Dermis microvascular lymphatic vessel endothelial cell (primary cell): ENCODE results near the gene APOA5. TPM values are rescaled to one million over a fixed set of nuclear protein-coding genes. Genes with fewer than 3 reads are reported as not detected.
"Not testable (repeated sequence)": the region's sequence is repeated elsewhere in the genome, so short reads cannot be mapped to it uniquely, and the experiment has no call there.

Source experiments
- DNase-seq, 2 donors: peaks; one replicate each; pipeline versions ENCODE4 v3.0.0 to v3.0.0-alpha.2; 2010; ENCODE audit warnings: low read depth in 2 of 2
- total RNA-seq: library from RNA; depleted of rRNA; stranded (reverse); fragments of >200 nt; gene quantifications from 2 replicates; pipeline ENCODE4 v1.2.1, GENCODE V29; 2014

The APOA5 gene
- total RNA-seq, 1 donor from 2014 or later, result not detected

DNA sequence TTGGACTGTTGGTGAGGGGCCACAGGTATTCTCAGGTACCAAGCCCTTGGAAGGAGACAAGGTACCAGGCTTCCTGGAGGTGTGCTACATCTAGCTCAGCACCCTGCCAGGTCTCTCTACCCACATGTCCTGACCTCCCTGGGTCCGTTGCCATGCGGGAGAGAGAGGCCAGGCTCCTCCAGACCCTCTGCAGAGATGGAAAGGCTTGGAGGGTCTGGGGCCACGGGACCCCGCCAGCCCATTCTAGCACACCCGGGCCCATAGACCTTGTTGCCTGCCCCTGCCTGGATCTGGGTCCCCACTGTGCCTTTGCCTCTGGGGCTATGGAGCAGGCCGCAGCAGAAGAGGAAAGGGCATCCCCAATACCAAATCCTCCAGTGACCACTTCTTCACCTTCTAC is 35.8 kb upstream of the APOA5 start:
- DNase-seq, result no peak

DNA sequence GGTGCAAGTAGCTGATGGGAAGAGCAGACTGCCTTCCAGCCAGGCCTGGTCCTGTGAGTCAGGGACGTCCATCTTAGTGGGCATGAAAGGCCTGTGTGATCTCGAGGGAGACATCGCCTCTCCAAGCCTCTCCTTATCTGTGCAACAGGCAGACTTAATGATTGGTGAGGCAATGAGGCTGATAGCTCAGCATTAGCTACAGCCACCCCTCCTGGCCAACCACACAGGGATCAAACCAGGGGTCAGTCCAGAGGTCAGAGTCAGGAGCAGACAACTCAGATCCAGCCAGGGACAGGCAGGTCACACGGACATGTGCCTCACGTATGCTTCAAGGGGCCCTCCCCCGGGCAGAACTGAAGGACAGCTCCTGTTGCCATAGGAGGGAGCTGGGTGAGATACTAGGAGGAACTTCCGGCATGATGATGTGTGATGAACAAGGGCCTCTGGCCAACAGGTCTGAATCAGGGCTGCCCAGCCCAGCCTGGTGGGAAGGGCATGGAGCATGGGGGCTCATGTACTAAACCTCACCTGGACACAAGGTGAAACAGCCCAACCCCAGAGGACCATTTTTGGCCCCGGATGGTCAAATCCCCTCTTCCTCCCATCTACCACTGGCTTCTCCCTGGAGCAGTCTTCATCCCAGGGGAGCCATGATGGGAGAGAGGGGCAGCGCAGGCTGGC is 35.2 kb upstream of the APOA5 start:
- DNase-seq, result no peak

DNA sequence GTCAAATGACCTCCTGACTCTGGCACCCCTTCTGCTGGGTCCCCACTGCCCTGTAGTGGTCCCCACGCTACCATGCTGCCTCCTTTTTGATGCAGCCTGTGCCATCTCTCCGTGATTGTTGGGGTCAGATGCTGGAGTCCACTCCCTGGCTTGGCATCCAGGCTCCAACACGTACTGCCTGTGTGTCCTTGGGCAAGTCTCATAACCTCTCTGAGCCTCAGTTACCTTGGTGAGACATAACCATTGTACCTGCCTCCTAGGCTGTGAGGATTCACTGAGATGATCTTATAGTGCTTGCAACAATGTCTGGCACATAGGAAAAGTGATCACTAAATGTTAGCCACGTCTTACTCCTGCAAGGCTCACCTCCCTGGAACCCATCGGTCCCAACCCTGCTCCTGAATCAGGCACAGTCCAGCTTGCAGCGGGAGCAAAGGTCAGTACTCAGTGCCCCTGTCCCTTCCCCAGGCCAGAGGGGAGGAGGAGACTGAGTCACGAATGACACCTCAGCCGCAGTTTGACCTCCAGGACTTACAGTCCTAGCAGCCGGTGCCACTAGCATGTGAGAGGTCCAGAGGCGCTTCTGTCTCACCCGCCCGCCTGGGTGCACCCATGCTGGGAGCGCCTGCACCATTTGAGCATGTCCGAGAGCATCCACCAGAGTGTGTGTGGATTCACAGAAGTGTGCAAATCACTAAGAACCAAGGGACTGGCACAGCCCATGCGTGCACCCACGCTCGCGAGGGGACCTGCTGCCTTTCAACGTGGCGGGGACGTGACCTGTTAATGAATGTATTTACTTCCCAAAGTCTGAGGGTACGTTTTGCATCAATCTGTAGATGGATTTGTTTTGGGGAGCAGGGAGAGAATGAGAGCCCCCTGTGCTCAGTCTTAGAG is 34.4 kb upstream of the APOA5 start:
- no peak for DNase-seq

DNA sequence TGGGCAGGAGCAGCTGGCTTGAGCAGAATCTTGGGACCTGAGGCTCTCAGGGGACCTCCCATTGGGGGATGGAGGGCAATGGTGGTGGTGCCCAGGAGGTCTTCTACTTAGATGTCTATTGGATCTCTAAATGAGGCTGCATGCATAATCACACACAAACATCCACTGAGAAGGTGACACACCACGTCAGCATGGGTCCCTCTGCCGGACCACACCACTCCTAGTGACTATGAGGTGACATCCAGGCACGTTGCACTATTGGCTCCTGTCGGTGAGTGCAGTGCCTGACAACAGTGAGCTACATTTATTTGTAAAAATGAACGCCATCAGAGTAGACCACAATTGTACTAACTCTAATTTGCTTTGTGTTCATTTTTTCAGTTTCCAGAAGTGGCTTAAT is 33.8 kb upstream of the APOA5 start:
- no peak for DNase-seq

DNA sequence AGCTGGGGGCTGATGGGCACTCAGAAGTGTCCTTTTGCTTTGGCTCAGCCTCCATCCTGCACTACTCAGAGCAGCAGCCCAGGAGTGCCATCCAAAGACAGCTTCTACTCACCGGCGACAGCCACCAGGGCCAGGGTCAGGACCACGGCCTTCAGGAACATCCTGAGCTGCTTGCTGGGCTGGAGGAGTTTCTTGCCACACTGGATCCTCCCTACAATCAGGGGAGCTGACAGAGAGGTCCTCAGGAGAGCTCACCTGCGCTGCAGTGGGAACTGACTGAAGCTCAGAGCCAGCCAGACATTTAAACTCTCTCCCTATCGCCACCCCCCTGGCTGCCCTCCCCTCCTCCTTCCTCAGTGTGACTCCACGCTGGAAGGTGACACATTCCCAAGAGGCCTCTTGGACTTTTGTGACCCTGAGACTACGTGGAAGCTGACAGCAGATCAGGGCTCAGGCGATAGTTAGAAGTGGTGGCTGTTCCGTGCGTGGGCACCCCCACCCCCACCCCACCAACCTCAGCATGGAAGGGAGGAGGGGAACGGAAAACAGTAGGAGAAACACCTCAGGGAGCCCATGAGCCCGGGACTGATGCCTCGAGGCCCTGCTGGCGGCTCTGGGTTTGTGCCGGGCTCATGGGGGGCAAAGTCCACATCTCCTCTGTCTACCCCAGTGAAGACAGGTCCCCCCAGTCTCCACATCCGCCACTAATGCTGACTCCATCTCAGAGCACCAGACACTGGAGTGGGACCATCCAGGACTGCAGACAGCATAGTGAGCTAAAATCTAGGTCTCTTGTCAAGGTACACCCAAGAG is 31.6 kb upstream of the APOA5 start, which contains the start of gene APOA4:
Gene APOA4 (minus strand): TSS at position 274 of the 813 bp plus-strand sequence. CDS start 113 bp downstream, at position 161.
- no peak for DNase-seq

DNA sequence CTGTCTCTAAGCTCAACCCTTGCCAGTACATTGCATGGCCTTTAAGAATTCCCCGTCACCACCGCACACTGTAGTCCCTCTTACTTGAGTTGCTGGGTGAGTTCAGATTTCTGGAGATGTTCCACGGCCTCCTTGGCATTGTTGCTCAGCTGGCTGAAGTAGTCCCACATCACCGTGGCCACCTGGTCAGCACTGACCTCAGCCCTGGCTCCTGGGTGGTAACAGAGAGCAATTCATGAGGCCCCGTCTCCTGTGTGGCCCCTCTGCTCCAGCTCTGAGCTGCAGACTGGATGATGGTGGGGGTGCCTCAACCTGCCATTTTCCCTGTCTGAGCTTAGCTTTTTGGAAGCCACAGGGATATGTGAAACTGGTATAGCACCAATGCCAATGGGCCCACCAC is 30.9 kb upstream of the APOA5 start:
- DNase-seq, result no peak

DNA sequence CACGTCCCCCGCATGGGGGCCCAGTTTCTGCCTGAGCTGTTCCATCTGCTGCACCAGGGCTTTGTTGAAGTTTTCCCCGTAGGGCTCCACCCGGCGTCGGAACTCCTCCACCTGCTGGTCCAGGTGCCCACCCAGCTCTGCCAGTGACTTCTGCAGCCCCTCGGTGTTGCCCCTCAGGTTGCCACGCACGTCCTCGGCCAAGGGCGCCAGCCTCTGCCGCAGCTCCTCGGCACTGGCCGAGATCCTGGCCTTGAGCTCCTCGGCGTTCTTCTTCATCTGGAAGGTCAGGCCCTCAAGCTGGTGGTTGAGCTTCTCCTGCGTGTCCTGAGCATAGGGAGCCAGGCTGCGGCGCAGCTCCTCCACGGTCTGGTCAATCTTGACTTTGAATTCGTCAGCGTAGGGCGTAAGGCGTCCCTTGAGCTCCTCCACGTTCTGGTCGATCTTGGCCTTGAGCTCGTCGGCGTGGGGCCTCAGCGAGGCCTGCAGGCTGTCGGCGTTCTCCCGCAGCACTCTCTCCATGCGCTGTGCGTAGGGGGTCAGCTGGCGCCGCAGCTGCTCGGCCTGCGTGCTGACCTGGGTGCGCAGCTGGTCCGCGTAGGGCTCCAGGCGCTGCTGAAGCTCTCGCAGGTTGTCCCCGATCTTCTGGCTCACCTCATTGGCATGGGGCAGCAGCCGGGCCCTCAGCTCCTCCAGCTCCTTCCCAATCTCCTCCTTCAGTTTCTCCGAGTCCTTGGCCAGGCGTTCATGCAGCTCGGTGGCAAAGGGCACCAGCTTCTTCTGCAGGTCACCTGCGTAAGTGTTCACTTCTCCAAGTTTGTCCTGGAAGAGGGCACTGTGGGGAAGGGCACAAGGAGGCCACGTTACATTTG is 29.6 kb upstream of the APOA5 start:
- DNase-seq, result no peak

DNA sequence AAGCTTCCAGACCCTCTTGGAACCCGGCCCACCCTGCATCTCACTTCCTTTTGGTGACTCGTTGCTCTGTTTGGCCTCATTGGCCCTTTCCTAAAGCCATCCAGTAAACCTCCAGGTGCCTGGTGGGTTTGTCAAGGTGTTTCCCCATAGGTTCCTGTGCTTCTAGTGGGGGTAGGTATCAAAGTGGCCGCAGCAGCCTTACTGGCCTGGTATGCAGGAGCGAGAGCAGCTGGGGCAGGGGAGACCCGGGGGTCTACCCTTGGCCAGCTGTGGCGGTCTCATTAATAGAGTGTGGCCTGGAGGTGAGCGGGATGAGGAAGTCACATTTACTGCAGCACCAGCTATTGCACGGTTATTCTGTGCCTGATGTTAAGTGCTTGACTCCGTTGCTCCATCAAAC is 27.4 kb upstream of the APOA5 start:
- DNase-seq, result no peak

DNA sequence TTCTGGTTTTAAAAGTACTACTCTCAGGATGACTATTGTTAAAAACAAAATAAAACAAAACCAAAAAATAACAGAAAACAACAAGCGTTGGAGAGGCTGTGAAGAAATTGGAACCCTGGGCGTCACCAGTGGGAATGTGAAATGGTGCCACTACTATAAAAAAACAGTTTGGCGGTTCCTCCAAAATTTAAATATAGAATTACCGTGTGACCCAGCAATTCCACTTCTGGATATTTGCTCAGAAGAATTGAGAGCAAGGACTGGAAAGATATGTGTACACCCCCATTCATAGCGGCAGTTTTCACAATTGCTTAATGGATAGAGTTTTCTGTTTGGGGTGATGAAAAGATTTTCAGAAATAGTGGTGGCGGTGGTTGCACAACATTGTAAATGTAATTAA is 22.8 kb upstream of the APOA5 start:
- no peak for DNase-seq

DNA sequence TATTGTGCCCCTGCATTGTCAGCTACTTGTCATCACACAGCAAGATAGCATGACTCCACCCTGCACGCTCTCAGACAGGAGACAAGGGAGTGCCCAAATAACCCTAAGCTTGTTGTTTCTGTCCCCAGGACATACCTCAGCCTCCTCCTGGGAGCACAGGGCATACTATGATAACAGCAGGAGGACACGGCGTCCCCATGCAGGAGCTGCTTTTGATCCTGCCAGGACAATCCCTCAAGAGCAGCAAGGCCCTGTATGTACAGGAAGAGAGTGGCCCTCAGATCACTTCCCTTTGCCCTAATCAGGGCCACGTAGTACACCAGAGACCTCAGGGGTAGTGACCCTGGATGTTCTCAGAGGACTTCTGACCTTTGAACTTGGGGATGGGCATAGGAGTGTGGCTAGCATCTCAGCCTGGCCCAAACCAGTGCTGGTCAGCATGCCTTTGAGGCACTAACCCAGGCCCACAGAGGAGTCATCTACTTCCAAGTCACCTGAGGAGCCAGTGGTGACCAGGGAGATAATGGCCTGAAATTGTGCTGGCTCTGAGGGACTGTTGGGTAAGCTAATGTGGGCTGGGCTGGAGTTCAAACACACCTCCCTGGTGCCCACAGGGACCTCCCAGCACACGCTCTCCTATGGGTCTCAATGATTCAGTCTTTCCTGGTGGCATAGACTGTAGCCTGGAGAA is 22.2 kb upstream of the APOA5 start:
- DNase-seq, result no peak

DNA sequence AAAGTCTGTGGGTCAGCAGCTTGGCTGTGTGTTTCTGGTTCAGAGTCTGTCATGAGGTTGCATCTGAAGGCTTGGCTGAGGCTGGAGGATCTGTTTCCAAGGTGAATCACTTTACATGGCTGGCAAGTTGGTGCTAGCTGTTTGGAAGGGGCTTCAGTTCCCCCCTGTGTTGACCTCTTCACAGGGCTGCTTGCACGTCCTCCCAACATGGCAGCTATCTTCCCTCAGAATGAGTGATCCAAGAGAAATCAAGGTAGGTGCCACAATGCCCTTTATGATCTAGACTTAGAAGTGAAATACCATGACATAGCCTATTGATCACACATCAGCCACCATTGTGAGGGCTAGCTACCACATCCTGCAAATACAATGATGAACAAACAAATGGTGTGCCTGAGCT is 21.5 kb upstream of the APOA5 start:
- no peak for DNase-seq

DNA sequence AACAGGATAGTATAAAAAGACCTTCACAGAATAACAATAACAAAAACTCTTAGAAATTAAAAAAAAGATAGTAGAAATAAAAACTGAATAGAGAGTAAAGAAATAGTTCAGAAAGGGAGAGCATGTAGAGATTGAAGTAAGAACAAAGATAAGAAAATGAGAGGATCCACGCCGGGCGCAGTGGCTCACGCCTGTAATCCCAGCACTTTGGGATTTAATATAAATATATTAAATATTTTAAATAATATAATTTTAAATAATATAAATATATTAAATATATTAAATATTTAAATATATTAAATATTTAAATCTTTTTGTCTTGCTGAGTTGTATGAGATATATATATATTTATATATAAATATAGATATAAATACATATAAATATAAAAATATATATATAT is 20.4 kb upstream of the APOA5 start:
- no peak for DNase-seq

DNA sequence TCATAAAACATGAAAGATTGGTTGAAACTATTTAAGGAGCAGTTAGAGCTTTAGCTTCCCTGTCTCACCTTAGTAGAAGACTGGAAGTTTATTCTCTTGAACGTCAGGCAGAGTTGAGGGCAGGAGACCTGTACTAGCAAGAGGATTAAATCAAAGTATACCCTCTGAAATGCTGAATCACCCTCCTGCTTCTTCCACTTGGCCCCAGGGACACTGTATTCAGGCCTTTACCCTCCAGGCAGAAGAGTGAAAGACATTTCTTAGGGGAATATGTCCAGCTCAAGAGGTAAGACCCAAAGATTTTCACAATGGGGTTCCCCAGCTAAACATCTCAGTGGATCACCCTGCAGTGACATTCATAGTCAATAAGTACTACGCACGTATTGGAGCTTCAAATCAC is 19.5 kb upstream of the APOA5 start:
- no peak for DNase-seq

DNA sequence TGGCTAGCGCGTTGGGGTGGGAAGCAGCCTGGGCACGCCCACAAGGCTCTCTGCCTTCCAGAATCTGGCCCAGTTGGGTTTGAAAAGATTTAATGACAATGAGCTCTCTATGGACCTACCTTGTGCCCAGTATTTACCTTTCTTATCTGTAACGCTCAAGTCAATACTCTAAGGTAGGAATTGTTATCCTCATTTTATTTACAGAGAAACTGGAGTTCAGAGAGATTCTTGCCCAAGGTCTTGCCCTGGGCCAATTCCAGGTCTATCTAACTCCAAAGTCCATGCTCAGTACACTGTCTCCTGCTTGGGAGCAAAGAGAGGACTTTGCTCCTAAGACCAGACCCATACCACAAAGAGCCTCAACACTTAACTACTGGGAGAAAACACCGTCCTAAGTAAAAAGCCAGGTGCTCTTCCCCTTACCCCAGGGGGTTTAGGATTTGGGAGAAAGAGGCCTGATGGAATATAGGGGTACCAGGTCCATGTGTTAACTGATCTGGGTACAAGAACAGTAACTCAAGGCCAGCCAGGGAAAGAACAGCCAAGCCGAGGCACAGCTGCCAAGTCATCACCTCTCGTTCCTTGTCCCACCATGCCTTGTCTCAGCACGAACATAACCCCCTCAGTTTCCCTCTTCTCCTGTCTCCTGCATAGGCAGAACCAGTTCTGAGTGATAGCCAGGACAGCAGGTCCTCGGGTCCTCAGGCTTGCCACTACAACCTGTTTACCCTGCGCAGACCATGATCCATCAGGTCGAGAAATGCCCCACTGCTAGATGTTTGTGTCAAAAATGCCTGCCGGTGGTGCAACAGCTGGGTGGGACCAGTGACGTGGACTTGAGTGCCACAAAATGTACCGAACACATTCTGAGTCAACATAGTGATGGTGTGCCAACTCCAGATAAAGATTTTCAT is 16.8 kb upstream of the APOA5 start:
- no peak for DNase-seq

DNA sequence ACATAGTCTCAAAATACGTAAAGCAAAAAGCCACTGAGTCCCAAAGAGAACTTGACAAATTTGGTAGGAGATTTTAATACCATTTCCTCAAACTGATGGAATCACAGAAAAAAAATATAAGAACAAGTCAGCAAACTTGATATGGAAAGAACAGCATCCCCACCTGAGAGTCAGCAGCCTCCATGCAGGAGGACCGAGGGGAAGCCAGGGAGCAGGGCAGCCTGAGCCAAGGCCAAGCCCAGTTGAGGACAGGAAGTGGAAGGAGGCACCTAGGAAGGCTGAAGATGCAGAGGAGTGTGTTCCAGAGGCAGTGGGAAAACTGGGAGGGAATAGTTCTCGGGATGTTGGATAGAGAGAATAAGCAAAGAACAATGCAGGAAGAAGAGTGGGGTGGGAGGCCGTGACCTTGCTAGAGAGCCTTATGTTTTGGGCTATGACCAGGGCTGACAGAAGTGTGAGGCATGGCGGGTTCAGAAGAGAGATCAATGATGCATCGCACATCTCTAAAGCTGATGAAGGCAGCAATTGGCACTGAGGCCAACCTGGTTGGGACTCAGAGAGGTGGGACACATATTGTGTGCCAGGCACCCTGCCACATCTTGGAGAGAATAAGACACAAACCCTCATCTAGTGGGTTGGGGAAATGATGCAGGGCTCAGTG is 16.1 kb upstream of the APOA5 start:
- DNase-seq, result no peak

DNA sequence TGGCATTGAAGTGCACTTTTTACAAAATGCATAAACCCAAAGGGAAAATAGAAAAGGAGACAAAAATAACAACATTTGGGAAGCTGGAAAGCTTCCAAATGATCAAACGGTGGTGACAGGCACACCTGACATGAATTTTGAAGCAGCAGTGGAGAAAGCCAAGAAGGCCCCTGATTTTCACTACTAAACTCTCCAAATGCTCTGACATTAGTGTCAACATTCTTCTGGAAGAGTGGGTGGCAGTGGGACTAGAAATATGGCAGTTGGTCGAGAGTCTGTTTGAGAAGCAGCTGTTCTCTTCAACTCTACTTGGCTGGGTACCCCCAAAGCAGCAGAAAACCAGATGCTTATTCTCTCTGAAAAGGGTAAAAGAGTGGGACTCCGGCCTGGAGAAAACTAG is 12.3 kb upstream of the APOA5 start:
- no peak for DNase-seq

DNA sequence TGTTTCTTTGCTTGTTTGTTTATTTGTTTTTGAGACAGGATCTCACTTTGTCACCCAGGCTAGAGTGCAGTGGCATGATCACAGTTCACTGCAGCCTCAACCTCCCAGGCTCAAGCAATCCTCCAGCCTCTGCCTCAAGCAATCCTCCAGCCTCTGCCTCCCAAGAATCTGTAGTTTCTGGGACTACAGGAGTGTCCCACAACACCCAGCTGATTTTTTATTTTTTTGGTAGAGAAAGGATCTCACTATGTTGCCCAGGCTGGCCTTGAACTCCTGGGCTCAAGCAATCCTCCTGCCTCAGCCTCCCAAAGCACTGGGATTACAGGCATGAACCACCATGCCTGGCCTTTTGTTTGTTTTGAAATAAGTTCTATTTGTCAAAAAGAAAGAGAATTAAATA is 10.0 kb upstream of the APOA5 start:
- DNase-seq, result not testable (repeated sequence)

DNA sequence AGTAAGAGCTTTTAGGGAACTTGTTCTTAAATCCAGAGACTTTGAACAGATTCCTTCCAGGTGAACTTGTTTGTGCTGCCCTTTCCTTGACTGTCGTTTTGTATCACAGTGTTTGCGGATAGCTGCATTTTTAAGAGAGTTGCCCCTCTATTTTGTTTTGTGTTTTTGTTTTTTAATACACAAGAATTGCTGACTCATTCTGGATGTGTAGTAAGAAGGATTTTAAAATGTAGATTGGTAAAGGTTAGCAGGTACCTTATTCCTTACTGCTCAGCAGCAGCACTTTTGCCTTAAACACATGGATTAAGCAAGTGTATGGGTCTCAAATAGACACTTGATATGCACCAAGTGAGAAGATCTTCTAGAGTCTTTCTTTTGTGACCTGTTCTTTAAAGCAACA is 8.9 kb upstream of the APOA5 start:
- DNase-seq, result no peak

DNA sequence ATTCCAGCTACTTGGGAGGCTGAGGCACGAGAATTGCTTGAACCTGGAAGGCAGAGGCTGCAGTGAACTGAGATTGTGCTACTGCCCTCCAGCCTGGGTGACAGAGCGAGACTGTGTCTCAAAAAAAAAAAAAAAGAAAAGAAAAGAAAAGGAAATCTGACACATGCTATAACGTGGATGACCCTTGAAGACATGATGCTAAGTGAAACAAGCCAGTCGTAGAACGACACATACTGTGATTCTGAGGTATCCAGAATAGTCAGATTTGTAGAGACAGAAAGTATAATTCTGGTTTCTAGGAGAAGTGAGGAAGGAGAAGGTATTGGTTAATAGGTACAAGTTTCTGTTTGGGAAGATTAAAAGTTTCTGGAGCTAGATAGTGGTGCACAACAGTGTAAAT is 6.7 kb upstream of the APOA5 start:
- DNase-seq, result no peak
